Adrenal gland (tissue), 5 donors: ENCODE data around the gene FNBP1.

Source experiments
- POLR2A ChIP-seq, 2 donors: fragments of 450-650 bp; IDR thresholded peaks; one replicate each; pipeline ENCODE4 v1.6.1; 2017; ENCODE audit warnings: antibody characterized with exemption in 2 of 2, mild to moderate bottlenecking in 2 of 2, moderate library complexity in 1 of 2
- TF ChIP-seq, protein P1 (sequence below), 6 experiments: fragments of 450-650 bp in 4 of 6; fragments of 200-600 bp in 2 of 6; sonication (generic) in 1 of 6; IDR thresholded peaks; 1 replicate in 5 of 6; 2 replicates in 1 of 6; pipeline versions ENCODE4 v1.5.1 to v1.8.0; 2016 to 2021; ENCODE audit warnings: antibody characterized with exemption in 6 of 6, mild to moderate bottlenecking in 2 of 6, moderate library complexity in 1 of 6
- donor health status: DM: no; HTN: no; CAD: no.

DNA sequence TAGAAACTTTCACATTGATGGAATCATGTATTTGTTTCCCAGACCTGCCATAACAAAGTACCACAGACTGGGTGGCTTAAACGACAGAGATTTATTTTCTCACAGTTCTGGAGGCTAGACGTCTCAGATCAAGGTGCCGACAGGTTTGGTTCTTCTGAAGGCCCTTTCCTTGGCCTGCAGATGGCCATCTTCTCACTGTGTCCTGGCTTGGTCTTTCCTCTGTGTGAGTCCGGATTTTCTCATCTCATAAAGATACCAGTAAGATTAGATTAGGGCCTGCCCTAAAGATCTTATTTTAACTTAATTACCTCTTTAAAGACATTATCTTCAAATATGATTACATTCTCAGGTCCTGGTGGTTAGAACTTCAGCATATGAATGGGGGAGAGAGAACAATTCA is 201.9 kb downstream of the FNBP1 start:
- TF ChIP-seq, protein P1, sequence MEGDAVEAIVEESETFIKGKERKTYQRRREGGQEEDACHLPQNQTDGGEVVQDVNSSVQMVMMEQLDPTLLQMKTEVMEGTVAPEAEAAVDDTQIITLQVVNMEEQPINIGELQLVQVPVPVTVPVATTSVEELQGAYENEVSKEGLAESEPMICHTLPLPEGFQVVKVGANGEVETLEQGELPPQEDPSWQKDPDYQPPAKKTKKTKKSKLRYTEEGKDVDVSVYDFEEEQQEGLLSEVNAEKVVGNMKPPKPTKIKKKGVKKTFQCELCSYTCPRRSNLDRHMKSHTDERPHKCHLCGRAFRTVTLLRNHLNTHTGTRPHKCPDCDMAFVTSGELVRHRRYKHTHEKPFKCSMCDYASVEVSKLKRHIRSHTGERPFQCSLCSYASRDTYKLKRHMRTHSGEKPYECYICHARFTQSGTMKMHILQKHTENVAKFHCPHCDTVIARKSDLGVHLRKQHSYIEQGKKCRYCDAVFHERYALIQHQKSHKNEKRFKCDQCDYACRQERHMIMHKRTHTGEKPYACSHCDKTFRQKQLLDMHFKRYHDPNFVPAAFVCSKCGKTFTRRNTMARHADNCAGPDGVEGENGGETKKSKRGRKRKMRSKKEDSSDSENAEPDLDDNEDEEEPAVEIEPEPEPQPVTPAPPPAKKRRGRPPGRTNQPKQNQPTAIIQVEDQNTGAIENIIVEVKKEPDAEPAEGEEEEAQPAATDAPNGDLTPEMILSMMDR (IDR thresholded peaks at IDR 0.05) = no peak
- TF ChIP-seq POLR2A (IDR thresholded peaks at IDR 0.05) = no peak
